Esophagus muscularis mucosa (tissue), 3 donors: Measurements from ENCODE around the gene PILRB.

Experiments used
- EP300 ChIP-seq: sonication (generic); formaldehyde crosslinking; IDR thresholded peaks from one replicate; pipeline ENCODE4 v1.6.1; 2017; ENCODE audit warnings: antibody characterized with exemption
- TF ChIP-seq, protein P1 (sequence below), 3 experiments: fragments of 200-600 bp in 2 of 3; fragments of 450-650 bp in 1 of 3; sonication (generic) in 2 of 3; IDR thresholded peaks; one replicate each; pipeline ENCODE4 v1.5.1; 2017 to 2019; ENCODE audit warnings: antibody characterized with exemption in 3 of 3, mild to moderate bottlenecking in 2 of 3, moderate library complexity in 1 of 3

DNA sequence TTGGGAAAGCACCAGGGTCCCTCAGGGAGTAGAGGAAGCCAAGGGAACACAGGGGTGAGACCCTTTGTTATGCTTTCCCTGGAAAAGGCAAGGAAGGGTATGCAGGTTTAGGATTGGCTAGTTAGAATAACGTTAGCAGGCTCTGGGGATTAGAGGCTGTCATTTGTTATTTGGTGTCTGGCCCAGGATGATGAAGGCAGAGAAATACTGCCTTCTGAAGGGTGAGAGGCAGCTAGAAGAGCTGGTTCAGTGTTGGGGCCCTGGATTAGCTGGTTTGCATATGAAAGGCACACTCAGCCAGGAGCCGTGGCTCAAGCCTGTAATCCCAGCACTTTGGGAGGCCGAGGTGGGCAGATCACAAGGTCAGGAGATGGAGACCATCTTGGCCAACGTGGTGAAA is 12.4 kb downstream of the PILRB start:
- TF ChIP-seq, protein P1, sequence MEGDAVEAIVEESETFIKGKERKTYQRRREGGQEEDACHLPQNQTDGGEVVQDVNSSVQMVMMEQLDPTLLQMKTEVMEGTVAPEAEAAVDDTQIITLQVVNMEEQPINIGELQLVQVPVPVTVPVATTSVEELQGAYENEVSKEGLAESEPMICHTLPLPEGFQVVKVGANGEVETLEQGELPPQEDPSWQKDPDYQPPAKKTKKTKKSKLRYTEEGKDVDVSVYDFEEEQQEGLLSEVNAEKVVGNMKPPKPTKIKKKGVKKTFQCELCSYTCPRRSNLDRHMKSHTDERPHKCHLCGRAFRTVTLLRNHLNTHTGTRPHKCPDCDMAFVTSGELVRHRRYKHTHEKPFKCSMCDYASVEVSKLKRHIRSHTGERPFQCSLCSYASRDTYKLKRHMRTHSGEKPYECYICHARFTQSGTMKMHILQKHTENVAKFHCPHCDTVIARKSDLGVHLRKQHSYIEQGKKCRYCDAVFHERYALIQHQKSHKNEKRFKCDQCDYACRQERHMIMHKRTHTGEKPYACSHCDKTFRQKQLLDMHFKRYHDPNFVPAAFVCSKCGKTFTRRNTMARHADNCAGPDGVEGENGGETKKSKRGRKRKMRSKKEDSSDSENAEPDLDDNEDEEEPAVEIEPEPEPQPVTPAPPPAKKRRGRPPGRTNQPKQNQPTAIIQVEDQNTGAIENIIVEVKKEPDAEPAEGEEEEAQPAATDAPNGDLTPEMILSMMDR (IDR thresholded peaks at IDR 0.05): no peak
- TF ChIP-seq EP300: no peak
